T-helper 22 cell (primary cell): ENCODE data around the gene CASP14.
"Not testable (repeated sequence)": the region's sequence is repeated elsewhere in the genome, so short reads cannot be mapped to it uniquely, and the experiment has no call there.

Experiments used
- DNase-seq: peaks from one replicate; pipeline ENCODE4 v3.0.0-alpha.2; 2020; ENCODE audit warnings: low read depth

CASP14 gene

DNA sequence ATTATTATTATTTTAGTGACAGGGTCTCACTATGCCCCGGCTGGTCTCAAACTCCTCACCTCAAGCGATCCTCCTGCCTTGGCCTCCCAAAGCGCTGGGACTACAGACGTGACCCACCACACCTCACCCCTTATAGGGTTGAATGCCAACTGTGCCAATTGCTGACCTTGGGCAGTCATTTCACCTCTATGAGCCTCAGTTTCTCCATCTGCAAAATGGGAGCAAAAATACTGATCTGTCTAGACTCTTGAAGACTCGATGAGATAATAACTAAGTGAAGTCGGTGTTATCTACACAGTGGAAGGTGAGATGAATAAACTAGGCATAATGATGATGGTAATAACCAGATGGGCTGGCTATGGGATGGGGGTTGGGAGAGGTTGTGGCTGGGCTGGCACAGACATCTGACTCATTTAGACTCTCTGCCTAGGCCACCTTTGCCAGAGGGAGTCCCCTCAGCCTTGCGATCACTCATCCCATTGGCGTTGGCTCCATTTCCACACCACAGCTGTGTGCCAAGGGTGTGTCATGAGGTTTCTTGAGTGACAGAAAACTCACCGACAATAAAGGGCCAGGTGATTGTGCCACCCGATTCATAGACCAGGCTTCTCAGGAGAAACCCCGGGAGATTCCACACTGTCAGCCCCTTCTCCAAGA is at the start of gene CASP14:
Gene CASP14 (plus strand): TSS at position 596 of the 657 bp plus-strand sequence. CDS start 2,772 bp downstream, outside the sequence.
- no peak for DNase-seq

DNA sequence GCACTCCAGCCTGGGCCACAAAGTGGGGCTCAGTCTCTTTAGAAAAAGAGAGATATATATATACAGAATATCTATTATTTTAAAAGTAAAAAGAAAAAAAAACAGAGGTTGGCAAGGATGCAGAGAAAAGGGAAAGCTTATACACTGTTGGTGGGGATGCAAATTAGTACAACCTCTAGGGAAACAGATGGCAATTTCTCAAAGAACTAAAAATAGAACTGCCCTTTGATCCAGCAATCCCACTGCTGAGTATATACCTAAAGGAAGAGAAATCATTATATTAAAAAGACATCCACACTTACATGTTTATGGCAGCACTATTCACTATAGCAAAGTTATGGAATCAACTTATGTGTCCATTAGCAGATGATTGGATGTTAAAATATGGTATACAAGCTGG is 41.0 kb upstream of the CASP14 start:
- DNase-seq: no peak

DNA sequence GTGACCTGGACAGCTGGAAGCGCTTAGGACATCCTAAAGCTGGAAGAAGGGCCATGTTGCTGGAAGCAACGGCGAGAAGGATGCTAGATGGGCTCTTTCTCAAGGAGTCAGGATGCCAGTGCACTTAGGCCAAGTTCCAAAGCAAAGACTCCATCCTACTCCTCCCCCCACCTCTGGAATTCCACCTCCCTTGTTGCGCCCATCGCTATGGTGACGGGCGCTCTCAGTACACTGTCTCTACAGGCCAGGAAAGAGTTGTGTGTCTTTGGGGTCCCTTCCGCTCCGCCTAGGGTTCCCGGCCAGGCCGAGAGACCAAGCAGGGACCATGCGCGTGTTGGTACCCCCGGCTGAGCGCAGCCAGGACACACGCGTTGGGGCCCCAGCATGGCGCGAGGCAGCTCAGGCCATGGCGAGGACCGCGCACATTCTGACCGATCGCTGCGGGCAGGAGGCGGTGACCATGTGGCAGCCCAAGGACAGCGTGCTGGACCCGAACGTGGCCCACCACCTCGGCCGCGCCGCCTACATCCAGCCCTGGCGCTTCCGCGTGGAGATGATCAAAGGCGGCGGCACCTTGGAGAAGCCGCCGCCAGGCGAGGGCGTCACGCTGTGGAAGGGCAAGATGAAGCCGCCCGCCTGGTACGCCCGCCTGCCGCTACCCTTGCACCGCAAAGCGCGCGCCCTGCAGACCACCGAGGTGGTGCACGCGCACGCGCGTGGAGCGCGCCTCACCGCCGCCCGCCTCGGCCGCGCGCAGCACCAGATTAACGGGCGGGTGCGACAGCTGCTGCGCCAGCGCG is 38.6 kb upstream of the CASP14 start:
- no peak for DNase-seq

GRCh38 chr19:15014579-15014978 is 34.7 kb upstream of the CASP14 start:
- no peak for DNase-seq

GRCh38 chr19:15015946-15016542 is 33.2 kb upstream of the CASP14 start:
- no peak for DNase-seq

DNA sequence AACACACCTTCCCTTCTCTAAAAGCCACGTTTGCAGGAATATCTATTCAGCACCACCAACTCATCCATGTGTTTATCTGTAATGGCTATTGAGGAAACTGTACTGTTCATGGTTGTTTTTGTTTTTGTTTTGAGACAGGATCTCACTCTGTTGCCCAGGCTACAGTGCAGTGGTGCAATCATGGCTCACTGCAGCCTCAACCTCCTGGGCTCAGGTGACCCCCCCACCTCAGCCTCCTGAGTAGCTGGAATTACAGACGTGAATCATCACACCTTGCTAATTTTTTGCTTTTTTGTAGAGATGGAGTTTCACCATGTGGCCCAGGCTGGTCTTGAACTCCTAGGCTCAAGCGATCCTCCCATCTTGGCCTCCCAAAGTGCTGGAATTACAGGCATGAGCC is 30.4 kb upstream of the CASP14 start:
- DNase-seq: not testable (repeated sequence)

DNA sequence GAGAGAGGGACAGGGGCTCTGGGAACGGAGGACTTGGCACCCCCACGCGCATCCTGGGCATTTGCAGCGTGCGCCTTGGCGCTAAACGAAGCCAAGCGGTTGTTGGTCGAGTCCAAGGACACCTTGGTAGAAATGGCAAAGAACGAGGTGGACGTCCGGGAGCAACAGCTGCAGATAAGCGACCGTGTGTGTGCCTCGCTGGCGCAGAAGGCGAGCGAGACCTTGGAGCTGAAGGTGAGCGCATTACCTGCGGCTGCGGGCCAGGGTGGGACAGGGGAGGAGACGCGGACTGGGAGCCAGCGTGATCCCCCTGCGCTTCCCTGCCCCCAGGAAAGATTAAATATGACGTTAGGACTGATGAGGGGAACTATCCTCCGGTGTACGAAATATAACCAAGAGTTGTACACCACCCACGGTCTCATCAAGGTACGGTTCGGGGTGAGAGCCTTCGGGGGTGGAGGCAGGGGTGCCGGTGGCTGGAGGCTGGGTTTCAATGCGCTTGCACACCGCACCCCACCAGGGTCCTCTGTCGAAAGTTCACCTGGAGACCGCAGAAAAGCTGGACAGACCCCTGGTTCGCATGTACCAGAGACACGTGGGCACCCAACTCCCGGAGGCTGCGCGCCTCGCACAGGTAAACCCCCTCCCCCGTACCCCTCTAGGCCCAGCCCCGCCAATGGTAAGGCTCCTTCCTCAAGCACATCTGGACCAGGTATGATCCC is 27.8 kb upstream of the CASP14 start:
- no peak for DNase-seq

DNA sequence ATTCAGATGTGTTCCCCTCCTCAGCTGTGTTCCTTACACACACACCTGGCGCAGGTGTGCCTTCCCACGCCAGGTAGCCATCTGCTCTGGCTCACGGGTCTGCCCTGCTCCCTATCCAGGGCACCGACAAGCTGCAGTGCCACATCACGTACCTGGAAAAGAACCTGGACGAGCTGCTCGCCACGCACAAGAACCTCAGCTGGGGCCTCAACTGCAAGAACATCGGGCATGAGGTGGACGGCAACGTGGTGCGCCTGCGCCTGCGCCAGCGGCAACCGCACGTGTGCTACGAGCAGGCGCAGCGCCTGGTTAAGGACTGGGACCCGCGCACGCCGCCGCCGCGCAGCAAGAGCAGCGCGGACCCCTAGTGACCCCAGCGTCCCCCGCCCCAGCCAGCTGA is 26.5 kb upstream of the CASP14 start:
- DNase-seq: no peak

GRCh38 chr19:15025217-15025616 is 24.1 kb upstream of the CASP14 start:
- no peak for DNase-seq

- no peak for DNase-seq
Observed at GRCh38 chr19:15028490-15028889, 20.8 kb upstream of the CASP14 start.

GRCh38 chr19:15031675-15032074 is 17.6 kb upstream of the CASP14 start:
- DNase-seq: no peak

DNA sequence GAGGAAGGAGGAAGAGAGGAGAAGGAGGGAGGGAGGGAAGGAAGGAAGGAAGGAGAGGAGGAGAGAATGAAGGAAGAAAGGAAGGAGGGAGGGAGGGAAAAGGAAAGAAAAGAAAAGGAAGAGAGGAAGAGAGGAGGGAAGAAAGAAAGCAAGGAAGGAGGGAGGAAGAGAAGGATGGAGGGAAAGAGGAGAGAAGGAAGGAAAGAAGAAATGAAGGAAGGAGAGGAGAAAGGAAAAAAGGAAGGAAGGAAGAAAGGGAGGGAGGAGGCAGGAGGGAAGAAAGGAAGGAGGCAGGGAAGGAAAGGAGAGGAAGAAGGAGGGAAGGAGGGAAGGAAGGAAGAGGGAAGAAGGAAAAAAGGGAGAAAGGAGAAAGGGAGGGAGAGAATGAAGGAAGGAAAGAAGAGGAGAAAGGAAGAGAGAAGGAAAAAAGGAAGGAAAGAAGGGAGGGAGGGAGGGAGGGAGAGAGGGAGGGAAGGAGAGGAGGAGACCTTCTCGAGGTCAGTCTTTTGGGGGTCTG is 13.4 kb upstream of the CASP14 start:
- no peak for DNase-seq

- DNase-seq: no peak
Observed at GRCh38 chr19:15037586-15037985, 11.7 kb upstream of the CASP14 start.

DNA sequence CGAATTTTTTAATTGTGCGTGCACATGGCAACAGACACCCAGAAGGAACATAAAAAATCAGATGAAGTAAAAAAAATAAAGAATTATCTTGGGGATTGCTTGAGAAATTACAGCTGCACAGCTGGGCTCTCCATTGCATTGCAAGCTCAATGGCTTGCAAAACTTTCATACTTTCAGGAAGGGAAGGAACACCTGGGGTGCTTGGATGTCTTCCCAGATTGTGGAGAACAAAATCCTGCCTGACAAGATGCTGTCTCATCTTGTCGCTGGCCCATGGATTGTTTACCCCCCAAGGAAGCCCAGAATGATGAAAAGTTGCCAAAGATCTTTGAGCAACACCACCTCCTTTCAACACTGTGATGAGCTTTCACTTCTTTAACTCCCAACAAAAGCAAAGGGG is 11.0 kb upstream of the CASP14 start:
- DNase-seq: no peak

GRCh38 chr19:15042003-15042402 is 7.3 kb upstream of the CASP14 start:
- DNase-seq: no peak

- DNase-seq: no peak
Observed at GRCh38 chr19:15042826-15043225, 6.5 kb upstream of the CASP14 start.

DNA sequence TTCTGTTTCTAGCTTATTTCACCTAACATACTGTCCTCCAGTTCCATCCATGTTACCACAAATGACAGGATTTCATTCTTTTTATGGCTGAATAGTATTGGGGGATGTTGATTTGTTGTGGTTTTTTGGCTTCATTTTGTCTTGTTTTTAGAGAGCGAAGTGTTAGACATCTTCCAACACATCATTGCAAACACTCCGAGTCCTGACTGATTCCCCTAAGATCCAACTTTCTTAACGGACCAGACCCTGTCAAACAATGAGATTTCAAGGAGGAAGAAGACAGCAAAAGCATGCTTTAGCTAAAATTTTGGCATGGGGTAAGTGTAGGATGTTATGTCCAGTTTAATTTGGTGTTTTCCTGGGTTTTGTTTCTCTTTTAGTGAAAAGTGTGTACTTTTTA is 3.8 kb upstream of the CASP14 start:
- no peak for DNase-seq

DNA sequence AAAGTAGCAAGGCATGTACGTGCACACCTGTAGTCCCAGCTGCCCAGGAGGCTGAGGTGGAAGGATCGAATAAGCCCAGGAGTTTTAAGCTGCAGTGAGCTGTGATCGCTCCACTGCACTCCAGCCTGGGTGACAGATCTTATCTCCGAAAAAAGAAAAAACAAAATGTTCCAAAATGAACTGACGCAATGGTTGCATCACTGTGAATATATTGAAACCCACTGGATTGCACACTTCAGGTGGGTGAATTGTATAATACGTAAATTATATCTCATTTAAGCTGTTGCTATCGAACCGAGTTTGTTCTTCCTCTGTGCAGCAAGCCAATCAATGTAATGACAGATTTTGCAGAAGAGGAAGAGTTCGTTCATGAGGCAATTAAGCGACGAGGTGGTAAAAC is 1.6 kb upstream of the CASP14 start:
- DNase-seq: no peak

- no peak for DNase-seq
Observed at GRCh38 chr19:15048128-15048527, 1.2 kb upstream of the CASP14 start.

DNA sequence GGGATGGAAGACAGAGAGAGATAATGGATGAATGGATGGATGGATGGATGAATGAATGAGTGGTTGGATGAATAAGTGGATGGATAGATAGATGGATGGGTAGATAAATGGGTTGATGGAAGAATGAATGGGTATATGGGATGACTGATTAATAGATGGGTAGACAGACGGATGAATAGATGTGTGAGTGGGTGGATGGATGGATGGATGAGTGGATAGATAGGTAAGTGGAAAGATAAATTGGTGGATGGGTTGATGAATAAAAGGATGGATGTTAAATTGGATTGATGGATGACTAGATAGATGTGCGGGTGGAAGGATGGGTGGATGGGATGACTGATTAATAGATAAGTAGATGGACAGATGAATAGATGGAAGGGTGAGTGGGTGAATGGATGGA is 1.4 kb downstream of the CASP14 start:
- DNase-seq: no peak

DNA sequence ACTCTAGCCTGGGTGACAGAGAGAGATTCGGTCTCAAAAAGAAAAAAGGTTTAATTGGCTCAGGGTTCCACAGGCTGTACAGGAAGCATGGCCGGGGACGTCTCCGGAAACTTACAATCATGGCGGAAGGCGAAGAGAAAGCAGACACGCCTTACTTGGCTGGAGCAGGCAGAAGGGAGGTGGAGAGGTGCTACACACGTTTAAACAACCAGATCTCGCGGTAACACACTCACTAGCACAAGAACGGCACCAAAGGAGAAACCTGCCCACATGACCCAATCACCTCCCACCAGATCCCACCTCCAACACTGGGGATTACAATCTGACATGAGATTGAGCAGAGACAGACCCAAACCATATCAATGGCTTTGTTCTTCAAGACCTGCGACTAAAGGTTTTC is 12.8 kb downstream of the CASP14 start:
- DNase-seq: no peak

- not testable (repeated sequence) for DNase-seq
Observed at GRCh38 chr19:15070386-15070785, 21.1 kb downstream of the CASP14 start.
